GM18499 (cell line): ENCODE measurements around the gene LRRC10.
"Not testable (repeated sequence)": the region's sequence is repeated elsewhere in the genome, so short reads cannot be mapped to it uniquely, and the experiment has no call there.

Experiments used
- ATAC-seq: cut with Tn5 transposase; IDR thresholded peaks from one replicate; pipeline ENCODE4 v1.9.1; 2021; ENCODE audit warnings: moderate number of reproducible peaks; ENCODE audit not compliant: insufficient read depth, unreplicated experiment

LRRC10 gene

DNA sequence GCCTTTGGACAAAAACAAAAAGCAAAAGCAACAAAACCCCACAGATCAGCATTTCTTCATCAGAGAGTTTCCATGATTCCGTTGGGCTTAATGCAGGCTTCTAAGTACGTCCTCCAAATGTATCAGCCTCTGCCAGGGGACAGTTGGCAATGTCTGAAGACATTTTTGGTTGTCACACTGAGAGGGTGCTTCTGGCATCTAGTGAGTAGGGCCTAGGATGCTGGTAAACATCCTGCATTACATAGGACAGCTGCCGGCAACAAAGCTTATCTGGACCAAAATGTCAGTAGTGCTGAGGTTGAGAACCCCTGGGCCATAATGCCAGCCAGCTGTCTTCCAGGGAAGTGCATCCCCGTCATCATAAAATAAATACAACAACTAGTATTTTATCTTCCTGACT is 9.4 kb upstream of the LRRC10 start:
- ATAC-seq = no peak

DNA sequence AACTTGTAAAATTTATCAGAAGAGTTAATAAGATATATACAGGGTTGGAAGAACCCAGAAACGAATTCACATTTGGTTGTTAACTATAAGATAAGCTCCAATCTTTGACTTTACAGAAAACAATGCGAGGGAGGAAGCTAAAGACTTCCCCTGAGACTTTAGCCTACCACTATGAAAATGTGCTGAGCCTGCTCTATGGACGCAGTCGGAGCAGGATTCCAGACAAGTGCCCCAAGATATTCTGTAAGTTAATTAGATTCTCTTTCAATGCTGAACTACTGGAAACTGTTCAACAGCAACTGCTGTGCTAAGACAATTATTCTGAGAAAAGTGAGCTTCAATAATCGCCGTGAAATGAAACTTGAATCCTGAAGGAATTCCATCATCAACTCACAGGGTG is 8.3 kb upstream of the LRRC10 start:
- no peak for ATAC-seq

DNA sequence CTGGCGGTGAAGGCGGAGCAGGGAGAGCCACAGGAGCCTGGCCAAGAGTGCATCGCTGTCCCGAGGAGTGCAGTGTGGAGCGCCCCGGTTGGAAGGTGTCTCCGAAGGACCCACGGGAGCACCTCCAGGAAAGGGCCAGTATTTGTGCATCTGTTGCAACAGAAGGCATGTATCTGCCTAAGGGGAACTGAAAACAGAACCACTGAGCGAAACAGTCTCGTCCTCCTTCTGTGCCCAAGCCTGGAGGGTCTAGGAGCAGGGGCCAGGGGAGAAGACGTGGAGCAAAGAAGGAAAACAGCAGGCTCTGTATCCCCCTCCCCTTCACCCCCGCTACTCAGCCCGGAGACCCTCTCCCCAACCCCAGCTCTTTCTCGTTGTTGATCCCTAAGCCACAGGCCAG is 5.3 kb upstream of the LRRC10 start:
- no peak for ATAC-seq

DNA sequence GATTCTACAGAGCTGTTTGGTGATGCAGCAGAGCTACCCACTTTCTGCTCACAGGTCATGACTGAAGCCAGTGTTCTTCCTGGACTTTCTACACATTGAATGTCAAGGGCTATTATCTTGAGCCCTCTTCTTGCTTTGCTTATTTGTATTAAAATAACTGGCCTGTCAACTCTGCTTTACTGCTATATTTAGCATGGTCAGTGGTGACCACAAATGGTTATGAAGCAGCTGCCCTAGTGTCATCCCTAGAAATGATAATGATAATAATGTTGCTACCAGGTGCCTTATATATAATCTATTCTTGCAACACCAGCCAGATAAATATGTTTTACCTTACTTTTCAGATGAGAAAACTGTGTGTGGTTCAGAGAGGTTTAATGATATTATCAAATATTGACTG is 2.6 kb upstream of the LRRC10 start:
- no peak for ATAC-seq

DNA sequence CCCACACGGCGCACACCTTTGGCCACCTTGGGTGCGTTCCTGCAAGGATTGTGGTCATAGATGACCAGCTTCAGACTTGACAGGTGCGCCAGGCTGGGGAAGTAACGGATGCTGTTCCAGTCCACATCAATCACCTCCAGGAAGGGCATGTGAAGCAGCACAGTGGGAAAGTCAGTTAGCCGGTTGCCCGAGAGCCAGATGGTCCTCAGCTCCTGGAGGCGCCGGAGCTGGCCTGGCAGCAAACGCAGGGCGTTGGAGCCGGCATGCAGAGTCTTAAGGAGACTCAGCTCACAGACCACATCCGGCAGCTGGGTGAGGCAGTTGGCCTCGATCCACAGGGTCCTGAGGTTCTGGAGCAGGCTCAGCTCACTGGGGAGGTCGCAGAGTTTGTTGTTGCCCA is 581 bp downstream of the LRRC10 start:
- no peak for ATAC-seq

DNA sequence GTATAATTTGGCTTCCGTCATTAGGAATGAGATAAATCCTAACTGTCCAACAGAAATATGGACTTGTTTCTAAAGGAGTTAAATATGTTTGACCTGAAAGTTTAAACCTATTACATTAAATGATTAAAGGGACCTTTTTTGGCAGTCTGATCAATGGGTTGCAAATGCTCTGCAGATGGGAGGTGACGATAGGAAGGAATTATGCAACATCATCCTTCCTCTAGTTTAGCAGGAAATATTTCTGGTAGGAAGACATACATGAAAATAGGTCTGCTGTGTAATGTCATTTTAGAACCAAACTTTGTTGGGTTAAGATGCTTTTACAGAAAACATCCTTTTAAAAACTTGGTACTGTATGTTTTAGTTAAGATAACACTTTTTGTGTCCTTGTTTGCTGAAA is 2.6 kb downstream of the LRRC10 start:
- no peak for ATAC-seq

DNA sequence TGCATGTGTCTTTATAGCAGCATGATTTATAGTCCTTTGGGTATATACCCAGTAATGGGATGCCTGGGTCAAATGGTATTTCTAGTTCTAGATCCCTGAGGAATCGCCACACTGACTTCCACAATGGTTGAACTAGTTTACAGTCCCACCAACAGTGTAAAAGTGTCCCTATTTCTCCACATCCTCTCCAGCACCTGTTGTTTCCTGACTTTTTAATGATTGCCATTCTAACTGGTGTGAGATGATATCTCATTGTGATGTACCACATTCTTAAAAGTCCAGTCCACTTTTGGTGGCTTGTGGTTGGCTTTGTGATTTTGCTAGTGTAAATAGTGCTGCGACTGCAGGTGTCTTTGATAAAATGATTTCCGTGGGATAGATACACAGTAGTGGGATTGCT is 6.4 kb downstream of the LRRC10 start:
- not testable (repeated sequence) for ATAC-seq

DNA sequence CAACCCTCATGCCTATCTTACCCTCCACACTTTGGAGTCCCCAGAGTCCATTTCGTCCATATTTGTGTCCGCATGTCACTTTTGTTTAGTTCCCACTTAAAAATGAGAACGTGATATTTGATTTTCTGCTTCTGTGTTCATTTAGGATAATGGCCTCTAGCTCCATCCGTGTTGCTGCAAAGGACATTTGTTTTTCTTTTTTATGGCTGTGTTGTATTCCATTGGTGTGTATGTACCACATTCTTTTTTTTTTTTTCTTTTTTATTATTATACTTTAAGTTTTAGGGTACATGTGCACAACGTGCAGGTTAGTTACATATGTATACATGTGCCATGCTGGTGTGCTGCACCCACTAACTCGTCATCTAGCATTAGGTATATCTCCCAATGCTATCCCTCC is 7.2 kb downstream of the LRRC10 start:
- not testable (repeated sequence) for ATAC-seq

DNA sequence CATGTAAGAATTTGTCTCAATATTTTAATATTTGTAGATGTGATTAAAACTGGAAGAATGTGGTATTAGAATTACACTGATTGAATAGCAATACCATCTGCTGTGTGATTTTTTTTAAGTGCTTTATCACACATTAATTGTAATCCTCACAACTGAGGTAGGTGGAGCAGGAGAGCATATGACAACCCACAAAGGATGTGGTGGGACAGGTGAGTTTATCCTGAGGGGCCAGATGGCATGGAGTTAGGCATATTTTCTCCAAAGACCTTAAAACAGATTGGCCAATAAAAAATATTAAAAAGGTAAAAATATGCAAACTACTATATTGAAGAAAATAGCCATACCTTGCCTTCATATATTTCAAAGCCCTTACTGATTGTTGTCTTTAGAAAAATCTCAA is 7.8 kb downstream of the LRRC10 start:
- ATAC-seq = no peak

DNA sequence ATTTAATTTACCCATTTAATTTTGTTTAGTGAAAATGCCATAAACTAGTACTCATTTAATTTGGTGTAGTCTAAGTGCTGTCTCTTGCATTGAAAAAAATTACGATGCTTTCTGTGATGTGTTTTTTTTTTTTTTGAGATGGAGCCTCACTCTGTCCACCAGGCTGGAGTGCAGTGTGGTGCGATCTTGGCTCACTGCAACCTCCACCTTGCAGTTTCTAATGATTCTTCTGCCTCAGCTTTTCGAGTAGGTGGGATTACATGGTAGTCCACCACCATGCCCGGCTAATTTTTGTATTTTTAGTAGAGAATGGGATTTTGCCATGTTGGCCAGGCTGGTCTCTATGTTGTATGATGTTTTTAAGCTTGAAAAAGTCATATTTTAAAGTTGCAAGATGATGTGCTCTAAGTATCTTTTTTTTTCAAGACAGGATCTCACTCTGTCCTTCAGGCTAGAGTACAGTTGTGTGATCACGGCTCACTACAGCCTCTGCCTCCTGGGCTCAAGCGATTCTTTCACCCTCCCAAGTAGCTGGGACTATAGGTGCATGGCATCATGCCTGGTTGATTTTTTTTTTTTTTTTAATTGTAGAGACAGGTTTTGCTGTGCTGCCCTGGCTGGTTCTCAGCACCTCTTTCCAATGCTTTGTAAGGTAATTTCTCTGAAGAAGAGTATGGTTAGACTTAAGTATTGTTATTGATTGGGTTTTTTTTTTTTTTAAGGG is 8.6 kb downstream of the LRRC10 start:
- ATAC-seq = no peak

DNA sequence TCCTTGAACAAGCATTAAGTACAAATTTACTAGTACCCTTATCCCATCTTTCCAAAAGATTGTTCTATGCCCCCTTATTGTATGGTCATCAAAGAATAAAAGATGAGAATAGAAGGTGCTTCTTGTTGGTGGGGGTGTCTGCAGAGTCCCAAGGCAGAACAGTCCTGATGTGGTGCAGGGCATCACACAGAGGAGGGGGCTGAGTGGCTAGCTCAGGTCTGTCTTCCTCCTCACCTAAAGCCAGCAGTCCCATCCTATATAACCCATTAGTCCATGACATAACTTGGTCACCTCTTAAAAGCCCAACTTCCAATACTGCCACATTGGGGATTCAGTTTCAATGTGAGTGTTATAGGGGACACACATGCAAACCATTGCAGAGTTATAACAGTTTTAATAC is 9.9 kb downstream of the LRRC10 start:
- ATAC-seq = no peak

DNA sequence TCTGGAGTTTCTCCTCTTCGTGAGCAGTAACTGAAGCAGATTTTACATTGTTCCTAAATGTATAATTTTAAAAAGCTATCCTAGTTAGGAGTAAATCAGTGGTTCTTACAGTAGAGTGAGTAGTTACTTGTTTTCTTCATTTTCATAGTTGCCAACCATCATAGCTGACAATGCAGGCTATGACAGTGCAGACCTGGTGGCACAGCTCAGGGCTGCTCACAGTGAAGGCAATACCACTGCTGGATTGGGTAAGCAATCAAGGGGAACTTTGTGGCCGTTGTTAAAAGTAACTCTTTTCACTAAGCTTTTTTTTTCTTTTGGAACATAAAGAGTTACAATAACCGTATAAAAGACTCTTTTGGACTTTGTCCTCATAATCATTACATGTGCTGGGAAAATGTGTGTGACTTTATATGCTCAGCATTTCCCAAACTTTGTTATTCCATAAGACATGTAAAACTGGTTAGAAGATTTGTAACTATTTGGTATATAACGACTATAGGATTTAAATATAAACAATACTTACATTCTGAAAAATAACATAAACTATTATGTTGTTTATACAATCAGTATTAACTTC is 12.4 kb downstream of the LRRC10 start:
- no peak for ATAC-seq

DNA sequence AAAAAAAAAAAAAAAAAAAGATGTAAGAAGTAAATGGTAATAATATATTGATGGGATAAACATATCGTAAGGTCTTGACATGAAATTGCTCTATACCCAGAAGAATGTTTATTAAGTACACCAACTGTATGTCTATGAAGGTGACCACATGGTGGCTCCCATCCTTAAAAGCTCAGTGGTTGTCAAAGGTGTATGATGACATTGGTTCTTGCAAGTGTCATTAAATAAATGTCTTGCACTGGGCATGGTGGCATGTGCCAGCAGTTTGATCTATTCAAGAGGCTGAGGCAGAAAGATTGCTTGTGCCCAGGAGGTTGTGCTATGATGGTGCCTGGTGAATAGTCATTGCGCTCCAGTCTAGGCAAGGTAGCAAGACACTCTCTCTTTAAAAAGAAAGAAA is 15.0 kb downstream of the LRRC10 start:
- no peak for ATAC-seq

DNA sequence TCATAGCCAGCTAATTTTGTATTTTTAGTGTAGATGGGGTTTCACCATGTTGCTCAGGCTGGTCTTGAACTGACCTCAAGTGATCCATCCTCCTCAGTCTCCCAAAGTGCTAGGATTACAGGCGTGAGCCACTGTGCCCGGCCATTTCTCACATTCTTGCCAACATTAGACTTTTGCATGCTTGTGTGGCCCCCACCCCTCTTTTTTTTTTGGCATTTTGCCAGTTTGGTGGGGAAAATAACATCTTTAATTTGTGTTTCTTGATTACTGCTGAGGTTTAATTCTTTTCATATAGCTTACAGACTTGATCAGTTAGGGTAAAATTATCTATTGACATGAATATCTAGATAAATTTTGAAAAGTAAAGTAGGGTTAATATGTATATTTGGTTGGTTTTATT is 21.6 kb downstream of the LRRC10 start:
- no peak for ATAC-seq

DNA sequence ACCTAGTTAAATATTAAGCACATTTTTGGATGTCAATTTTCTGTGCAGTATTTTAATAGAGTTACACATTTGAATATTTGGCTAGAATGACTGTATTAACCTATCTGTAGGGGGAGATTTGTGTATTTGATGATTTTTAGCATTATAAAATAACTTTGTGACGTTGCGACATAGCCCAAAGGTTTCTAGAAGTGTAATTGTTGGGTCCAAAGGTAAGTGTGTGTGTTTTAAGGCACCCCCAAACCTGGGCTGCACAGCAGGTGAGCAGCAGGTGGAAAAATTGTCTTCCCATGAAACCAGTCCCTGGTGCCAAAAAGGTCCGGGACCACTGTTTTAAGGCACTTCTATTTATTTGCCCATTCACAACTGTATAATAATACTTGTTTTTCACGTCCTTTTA is 22.2 kb downstream of the LRRC10 start:
- no peak for ATAC-seq

DNA sequence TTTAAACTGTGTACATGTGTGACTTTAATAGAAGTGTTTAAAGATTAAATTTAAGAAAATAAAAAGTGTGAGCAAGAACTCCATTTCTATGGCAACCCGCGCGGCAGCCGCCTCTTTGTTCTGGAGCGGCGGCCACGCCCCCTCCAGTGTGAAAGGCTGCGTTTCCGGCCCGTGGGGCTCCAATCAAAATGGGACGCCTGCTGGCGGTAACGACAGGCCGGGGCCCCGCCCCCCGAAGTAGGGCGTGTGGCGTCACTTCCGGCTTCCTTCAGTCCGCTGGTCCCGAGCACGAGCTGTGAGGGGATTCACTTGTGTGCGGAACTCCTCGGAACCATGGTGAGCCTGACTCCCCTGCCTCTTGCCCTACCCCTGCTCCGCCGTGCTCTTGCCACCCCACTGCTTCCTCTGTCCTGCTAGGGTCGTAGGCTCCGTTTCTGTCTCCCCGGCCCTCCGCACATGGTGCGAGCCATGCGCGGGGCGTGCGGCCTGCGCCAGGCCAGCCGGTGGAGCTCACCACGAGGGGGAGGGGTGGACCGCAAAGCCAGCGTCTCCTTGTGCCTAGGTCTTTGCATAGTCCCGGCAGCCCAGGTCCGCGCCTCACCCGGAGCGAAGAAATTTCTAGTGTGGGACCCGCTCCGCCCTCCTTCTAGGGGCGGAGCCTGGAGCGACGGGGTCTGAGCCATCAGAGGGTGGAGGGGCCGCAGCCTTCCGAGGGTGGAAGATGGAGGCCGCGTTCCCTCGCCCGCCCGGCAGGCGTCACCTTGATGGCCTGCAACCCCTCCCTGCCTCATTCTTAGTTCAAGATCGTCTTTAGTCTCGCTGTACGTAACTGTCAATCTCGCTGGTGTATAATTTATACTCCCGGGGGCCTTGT is 25.3 kb downstream of the LRRC10 start, which contains the start of gene CCT2:
Gene CCT2 (plus strand): TSS at position 271 of the 874 bp plus-strand sequence. CDS start 63 bp downstream, at position 334.
- ATAC-seq = peak; percentile 94

DNA sequence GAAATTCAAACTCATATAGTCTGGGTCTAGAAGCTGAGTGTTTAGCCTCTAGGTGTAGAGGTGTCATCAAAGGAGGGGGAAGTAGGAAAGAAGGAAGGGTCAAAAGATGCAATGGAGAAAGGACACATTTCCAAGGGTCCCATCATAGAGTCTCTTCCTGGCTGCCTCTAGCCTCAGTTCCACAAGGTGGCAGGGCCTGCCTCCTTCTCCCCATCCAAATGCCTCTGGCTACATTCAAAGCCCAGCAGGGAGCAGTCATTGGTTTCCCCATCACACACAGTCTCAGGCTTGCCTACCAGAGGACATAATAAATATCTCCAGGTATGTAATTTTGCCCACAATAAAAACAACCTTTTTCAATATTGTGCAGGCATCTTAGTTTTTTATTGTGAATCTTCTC is 27.5 kb downstream of the LRRC10 start:
- no peak for ATAC-seq

DNA sequence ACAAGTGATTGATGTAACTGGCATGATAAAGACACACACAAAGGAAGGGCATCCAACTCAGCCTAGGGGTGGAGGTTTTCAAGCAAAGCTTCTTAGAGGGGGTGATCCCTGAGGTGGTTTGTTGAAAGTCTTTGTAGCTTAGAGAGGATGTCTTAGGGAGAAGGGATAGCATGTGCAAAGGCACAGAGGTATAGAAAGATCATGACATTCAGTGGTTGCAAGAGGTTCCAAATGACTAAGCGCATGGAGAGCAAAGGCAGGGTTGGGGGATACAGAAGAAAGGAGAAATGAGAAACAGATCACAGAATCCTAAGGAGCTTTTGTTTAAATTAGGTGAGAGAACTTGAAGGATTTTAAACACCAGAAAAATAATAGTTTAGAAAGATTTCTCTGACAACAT is 30.6 kb downstream of the LRRC10 start:
- ATAC-seq = no peak

DNA sequence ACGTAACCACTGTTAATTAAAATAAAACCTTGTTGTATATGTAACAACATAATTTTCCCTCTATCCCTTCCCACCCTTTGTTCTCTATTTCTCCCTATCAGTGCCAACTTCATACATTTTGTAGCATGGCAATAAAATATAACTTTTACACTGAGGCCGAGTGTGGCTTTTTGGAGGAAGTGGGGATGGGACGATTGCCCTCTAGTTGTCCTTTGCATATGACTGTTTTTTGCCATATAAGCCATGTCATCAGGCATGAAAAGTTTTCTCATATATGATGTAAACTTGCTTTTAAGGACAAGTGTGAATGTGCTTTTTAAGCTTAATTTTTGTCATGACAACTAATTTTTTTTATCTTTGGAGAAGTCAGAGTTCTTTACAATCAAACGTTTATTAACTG is 31.7 kb downstream of the LRRC10 start:
- ATAC-seq = no peak

DNA sequence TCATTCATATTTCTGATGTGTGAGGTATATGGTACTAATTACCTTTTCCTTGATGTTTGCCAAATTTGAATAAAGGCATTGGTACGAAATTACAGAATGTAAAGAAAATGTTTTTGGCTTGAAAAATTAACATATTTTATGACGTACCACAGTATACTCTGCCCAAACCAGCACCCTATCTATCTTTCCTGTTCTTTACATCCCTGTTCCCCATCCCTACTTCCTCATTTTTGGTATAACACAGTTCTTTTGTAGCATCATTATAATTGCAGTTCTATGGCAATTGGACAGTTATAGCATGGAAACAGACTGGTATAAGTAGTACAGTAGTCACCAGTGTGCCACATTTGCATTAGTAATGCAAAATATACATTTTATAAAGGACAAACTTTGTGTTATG is 32.4 kb downstream of the LRRC10 start:
- no peak for ATAC-seq

DNA sequence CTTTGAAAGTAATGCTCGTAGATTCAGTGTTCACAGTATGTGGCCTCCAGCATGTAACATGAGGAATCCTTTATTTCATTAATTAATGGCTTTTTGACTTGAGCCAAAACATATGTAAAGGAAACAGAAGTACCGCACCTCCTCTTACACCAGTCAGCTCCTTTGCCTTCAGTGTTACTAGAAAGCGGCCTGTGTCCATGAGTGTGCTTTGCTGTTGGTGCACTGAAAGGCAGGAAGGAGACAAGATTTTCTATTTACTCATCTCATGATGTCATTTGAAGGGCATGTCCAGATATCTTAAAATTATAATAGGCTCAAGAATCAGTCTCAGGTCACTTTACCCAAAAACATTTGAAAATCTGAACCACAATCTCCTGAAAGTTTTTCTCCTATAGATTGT is 35.4 kb downstream of the LRRC10 start:
- ATAC-seq = no peak
